Aorta (tissue), 4 donors: ENCODE results near the gene IQSEC3. TPM values are rescaled to one million over a fixed set of nuclear protein-coding genes. Genes with fewer than 3 reads are reported as not detected.

Experiments used
- polyA plus RNA-seq, 2 donors: library from polyadenylated mRNA; stranded (reverse); fragments of 200-250 nt; gene quantifications; one replicate each; pipeline ENCODE4 v1.2.3, GENCODE V29; 2013
- total RNA-seq, 2 donors: library from RNA; stranded (reverse); fragmentation: NEBNext Ultra II Directional; extraction: Animal tissue kit (Norgen Biotek cat#: 25700); gene quantifications; one replicate each; pipeline ENCODE4 v1.2.1, GENCODE V29; 2021
- donor health status: healthy with polysubstance abuse.
- donor health status: Bipolar disorder and iron deficiency.
- donor health status: DM: no; HTN: no; CAD: no.
- donor health status: DM: yes; HTN: yes; CAD: no.

Gene IQSEC3
- total and polyA plus RNA-seq, 4 donors: 0.15 to 6.4 (median 3.0) TPM; not detected in 1

Other genes with a start within 250 kb of the IQSEC3 start
- 1 to 10 TPM; 1.3 to 2.2 TPM for gene SLC6A12, start 147.4 kb downstream of the IQSEC3 start, total RNA-seq
- under 1 TPM in 1 of 2 donors, not detected in 1; 0.38 TPM for gene SLC6A12, start 147.4 kb downstream of the IQSEC3 start, polyA plus RNA-seq
- gene SLC6A13, start 196.1 kb downstream of the IQSEC3 start, total RNA-seq: under 1 TPM in 1 of 2 donors, not detected in 1; 0.90 TPM
- gene SLC6A13, start 196.1 kb downstream of the IQSEC3 start, polyA plus RNA-seq: not detected